22Rv1 (cell line): ENCODE measurements around the gene DHRS9.

Experiments
- H3K27ac ChIP-seq: fragments of 450-650 bp; 2 replicates; pipeline ENCODE4 v1.5.1; 2017
- ZFX ChIP-seq: fragments of 450-650 bp; IDR thresholded peaks from 2 replicates; pipeline ENCODE4 v1.6.1; 2017; ENCODE audit warnings: antibody characterized with exemption, borderline replicate concordance
- TF ChIP-seq, protein P1 (sequence below): fragments of 450-650 bp; IDR thresholded peaks from 2 replicates; pipeline ENCODE4 v1.5.1; 2017; ENCODE audit warnings: mild to moderate bottlenecking

DHRS9 gene

DNA sequence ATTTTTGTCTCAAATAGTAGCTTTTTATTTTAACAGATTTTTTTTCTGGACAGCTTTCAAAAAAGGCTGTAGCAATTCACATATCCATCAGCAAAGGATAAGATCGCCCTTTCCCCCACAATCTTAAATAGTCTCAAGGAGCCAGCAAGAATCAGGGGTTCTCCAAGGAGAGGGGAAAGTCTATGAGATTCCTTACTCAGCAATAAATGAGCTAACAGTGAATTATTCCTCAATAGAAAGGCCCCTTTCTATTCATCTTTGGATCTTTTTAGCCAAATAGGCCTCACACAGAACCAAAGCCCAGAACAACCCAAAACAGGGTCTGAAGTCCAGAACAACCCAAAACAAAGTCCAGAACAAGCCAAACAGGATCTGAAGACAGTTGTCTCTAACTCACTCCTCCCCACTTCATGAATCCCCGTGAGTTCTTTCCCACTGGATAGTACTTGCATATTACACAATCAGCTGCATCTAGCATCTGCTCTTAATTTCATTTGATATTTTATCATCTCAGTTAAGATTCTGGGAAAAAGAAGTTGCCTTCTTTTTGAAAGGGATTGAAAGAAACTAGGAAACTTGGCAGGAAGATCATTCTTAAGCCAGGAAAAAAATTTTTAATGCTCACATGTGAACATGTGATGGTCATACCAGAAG is 3.4 kb upstream of the DHRS9 start:
- no peak for TF ChIP-seq ZFX
- TF ChIP-seq, protein P1, sequence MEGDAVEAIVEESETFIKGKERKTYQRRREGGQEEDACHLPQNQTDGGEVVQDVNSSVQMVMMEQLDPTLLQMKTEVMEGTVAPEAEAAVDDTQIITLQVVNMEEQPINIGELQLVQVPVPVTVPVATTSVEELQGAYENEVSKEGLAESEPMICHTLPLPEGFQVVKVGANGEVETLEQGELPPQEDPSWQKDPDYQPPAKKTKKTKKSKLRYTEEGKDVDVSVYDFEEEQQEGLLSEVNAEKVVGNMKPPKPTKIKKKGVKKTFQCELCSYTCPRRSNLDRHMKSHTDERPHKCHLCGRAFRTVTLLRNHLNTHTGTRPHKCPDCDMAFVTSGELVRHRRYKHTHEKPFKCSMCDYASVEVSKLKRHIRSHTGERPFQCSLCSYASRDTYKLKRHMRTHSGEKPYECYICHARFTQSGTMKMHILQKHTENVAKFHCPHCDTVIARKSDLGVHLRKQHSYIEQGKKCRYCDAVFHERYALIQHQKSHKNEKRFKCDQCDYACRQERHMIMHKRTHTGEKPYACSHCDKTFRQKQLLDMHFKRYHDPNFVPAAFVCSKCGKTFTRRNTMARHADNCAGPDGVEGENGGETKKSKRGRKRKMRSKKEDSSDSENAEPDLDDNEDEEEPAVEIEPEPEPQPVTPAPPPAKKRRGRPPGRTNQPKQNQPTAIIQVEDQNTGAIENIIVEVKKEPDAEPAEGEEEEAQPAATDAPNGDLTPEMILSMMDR = no peak
- H3K27ac ChIP-seq = no peak overlapping the region

DNA sequence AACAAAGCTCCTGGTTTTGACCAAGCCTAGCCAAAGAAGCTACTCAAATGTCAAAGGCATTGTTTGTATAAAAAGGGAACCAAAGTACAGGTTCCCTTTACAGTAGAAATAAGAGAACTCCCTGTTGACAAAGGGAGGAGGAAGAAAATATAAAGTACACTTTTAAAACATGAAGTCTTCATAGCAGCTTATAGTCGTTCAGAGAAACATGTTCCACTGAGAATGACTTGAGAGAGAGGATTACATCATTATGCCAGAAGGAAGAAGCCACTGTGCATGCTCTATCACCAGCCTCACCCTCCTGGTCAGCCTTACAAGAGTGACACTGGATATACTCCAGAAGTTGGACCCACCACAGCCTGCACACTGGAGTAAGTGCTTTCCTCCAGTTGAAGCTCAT is 2.5 kb upstream of the DHRS9 start:
- no peak overlapping the region for H3K27ac ChIP-seq
- TF ChIP-seq ZFX = no peak
- TF ChIP-seq, protein P1 = no peak

- no peak overlapping the region for H3K27ac ChIP-seq
- TF ChIP-seq ZFX = no peak
- TF ChIP-seq, protein P1 = no peak
These were observed 470 bp downstream of the DHRS9 start for GRCh38 chr2:169069833-169070232.

GRCh38 chr2:169071455-169071854 is 2.1 kb downstream of the DHRS9 start:
- TF ChIP-seq, protein P1 = no peak
- TF ChIP-seq ZFX = no peak
- no peak overlapping the region for H3K27ac ChIP-seq

- no peak for TF ChIP-seq ZFX
- H3K27ac ChIP-seq = no peak overlapping the region
These were observed 3.0 kb downstream of the DHRS9 start for GRCh38 chr2:169072163-169072925.

- no peak for TF ChIP-seq ZFX
- TF ChIP-seq, protein P1 = no peak
- no peak overlapping the region for H3K27ac ChIP-seq
These were observed 4.0 kb downstream of the DHRS9 start for GRCh38 chr2:169073211-169073962.

DNA sequence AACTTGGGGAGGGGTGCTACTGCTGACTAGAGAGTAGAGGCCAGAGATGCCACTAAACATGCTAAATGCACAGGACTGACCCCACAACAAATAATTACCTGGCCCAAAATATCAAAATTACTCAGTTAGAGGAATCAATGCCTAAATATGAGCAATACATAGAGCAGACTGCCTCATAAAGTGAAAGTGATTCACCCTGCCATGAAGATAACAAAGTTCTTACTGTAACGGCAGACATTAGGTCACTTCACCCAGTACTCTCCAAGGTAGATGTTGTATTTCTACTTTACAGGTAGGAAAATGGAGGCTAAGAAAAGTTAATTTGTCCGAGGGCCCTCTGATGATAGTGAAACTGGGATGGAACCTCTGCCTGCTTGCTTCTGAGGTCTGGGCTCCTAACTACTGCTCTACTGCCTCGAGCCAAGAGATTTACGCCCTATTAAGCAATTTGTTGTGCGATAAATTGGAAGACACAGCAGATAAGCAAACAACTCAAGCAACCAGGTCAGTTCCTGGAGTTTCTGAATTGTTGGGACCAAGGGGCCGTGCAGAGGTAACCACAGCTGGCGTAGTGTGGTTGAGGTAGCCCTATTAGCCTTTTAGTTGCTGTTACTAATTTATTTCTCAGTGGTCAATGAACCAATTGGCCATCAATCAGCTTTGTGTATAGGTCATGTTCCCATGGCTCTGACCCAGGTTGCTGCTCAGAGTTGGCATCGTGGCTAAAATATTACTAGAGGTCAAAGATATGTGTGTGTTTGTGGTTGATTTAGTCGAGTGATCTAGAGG is 4.8 kb downstream of the DHRS9 start:
- H3K27ac ChIP-seq = no peak overlapping the region
- TF ChIP-seq, protein P1 = no peak
